ENCODE results near the gene ARPC3.

DNA sequence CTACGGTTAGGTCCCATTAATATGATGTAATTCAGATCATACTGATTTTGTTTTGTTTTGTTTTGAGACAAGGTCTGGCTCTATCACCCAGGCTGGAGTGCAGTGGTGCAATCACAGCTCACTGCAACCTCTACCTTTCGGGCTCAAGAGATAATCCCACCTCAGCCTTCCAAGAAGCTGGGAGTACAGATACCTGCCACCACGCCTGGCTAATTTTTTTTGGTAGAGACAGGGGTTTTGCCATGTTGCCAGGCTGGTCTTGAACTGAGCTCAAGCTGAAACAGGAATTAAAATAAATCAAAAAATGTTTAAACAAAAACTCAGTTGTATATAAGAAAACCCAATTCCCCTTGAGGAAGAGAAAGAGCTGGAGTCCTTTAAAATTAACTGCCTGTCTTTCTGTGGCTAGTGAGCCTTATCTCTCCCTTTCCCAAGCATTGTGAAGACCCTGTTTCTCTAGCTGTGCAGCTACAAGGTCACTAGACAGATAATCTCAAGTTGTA, 28.9 kb downstream of the ARPC3 start:
- TF ChIP-seq, protein P1, sequence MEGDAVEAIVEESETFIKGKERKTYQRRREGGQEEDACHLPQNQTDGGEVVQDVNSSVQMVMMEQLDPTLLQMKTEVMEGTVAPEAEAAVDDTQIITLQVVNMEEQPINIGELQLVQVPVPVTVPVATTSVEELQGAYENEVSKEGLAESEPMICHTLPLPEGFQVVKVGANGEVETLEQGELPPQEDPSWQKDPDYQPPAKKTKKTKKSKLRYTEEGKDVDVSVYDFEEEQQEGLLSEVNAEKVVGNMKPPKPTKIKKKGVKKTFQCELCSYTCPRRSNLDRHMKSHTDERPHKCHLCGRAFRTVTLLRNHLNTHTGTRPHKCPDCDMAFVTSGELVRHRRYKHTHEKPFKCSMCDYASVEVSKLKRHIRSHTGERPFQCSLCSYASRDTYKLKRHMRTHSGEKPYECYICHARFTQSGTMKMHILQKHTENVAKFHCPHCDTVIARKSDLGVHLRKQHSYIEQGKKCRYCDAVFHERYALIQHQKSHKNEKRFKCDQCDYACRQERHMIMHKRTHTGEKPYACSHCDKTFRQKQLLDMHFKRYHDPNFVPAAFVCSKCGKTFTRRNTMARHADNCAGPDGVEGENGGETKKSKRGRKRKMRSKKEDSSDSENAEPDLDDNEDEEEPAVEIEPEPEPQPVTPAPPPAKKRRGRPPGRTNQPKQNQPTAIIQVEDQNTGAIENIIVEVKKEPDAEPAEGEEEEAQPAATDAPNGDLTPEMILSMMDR (conservative IDR thresholded peaks at IDR 0.05; ENCODE audit: low read depth, low read length): no peak
- no peak for TF ChIP-seq EZH2 (IDR thresholded peaks at IDR 0.05; ENCODE audit: borderline replicate concordance, low read depth, low read length, poor library complexity, severe bottlenecking)
